GM12892 (cell line): ENCODE results near the gene PTPRN2.

Experiments used
- POLR2A ChIP-seq: IDR thresholded peaks from 2 replicates; pipeline ENCODE4 v1.6.1; 2011; ENCODE audit warnings: low read depth, low read length, control low read depth
- POLR2AphosphoS5 ChIP-seq: IDR thresholded peaks from 2 replicates; pipeline ENCODE4 v1.6.1; 2011; ENCODE audit warnings: low read depth, low read length, control low read depth

DNA sequence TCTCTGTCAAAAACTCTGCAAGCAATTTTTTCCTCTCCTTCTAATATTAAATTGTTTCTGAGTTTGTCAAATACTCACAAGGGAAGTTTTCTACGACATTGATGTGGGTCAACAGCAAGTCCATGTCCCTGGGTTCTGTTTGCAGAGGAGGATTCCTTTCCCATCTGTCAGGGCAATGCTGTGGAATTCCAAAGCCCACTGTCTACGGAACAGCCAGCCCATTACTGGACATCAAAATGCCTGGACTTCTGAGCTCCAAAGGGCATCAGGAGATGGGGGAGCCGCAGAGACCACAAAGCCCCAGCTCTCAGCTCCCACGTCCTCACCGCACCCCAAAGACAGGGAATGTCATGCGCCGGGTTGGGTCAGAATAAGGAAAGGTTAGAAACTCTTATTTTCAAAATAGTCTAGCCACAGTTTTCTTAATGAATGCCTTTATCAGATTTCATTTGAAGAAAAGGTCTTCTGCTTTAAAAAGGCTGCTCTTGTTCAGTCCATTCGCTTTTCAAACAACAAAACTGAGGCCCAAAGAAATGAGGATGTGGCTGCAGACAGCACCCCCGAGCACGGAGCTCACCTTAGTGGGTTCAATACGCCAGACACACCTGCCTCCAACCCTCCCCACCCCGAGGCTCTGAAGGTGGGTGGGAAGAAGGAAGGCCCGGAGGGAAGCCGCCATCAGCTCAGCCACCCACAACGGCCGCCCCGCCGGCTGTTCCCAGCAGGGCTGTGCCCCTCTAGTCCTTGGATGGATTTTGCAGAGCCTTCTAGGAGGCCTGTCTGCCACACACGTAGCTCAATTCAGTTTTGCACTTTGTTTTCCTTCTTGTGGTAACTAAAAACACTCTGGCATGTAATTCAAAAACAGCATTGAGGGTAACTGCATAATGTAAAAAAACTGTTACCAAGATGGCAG lies 44.7 kb downstream of the PTPRN2 start:
- TF ChIP-seq POLR2A (no peak), POLR2AphosphoS5 (no peak)
